HG03159 (cell line): ENCODE measurements around the gene TSHZ1.

Experiments used
- ATAC-seq: cut with Tn5 transposase; IDR thresholded peaks from one replicate; pipeline ENCODE4 v1.9.1; 2021; ENCODE audit warnings: mild to moderate bottlenecking, moderate library complexity; ENCODE audit not compliant: unreplicated experiment

Gene TSHZ1, protein sequence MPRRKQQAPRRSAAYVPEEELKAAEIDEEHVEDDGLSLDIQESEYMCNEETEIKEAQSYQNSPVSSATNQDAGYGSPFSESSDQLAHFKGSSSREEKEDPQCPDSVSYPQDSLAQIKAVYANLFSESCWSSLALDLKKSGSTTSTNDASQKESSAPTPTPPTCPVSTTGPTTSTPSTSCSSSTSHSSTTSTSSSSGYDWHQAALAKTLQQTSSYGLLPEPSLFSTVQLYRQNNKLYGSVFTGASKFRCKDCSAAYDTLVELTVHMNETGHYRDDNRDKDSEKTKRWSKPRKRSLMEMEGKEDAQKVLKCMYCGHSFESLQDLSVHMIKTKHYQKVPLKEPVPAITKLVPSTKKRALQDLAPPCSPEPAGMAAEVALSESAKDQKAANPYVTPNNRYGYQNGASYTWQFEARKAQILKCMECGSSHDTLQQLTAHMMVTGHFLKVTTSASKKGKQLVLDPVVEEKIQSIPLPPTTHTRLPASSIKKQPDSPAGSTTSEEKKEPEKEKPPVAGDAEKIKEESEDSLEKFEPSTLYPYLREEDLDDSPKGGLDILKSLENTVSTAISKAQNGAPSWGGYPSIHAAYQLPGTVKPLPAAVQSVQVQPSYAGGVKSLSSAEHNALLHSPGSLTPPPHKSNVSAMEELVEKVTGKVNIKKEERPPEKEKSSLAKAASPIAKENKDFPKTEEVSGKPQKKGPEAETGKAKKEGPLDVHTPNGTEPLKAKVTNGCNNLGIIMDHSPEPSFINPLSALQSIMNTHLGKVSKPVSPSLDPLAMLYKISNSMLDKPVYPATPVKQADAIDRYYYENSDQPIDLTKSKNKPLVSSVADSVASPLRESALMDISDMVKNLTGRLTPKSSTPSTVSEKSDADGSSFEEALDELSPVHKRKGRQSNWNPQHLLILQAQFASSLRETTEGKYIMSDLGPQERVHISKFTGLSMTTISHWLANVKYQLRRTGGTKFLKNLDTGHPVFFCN (N-terminal part only)

DNA sequence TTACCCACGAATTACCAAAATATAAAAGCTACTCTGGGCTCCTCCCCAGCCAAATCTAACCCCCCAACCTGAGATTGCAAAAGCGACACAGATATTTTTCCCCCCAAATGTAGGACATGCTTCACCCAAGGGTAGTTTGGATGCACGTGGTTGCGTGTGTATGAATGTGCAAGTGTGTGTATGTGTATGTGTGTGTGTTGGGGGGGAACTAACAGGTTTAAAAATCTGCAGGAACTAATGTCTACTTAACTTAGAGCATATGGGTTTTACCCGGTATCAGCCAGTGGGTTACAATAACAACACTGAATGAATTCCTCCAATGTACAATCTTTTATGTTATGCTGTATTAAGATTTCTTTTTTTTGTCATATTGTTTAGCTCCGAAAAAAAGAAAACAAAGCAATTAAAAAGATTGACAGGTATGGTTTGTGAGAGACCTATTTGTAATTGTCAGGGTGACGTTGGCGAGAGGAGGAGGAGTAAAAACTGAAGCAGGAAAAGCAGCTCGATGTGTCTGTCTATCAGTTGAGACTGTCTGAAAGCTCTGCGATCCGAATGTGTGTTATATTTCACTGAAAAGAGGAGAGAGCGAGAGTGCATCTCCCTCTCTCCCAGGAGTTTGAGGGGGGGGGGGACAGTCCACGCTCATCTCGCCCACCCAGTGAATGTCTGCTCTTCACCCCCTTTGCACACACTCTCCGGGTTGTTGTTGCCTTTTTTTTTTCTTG is at the start of gene TSHZ1:
Gene TSHZ1, plus strand, starts transcription at position 524 of the 728 bp plus-strand sequence. CDS start 1,080 bp downstream, outside the sequence.
- peak; percentile 42 for ATAC-seq

DNA sequence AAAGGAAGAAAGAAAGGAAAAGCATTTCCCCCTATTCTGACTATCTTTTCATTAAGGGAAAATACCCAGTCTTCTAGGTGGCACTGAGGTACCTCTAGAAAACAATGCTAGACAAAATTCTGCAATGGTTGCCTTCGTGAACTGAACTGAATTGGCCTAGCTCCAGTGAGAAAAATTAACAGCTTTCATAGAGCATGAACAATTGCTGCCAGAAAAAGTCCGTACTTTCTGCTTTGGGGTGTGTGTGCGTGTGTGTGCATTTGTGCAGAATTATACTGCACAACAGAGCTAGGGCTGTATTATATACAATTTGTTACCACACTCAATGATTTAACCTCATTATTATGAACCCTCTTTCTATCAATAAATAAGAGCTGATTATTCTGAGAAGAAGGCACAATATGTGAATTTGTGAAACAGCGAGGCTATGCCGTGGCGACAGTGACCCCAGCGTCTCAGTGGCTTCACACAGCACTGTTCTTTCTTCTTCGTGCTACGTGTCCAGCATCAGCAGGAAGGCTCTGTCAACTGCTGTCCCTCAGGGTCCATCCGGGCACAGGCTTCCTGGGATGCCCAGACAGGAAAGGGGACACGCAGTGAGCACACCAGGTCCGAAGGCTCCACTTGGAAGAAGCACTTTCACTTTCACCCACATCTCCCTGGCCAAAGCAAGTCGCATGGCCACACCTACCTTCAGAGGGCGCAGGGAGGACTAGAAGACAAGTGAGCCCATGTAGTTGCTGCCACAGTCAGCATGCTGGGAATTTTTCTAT is 49.2 kb upstream of the TSHZ1 start:
- peak; percentile 61 for ATAC-seq

DNA sequence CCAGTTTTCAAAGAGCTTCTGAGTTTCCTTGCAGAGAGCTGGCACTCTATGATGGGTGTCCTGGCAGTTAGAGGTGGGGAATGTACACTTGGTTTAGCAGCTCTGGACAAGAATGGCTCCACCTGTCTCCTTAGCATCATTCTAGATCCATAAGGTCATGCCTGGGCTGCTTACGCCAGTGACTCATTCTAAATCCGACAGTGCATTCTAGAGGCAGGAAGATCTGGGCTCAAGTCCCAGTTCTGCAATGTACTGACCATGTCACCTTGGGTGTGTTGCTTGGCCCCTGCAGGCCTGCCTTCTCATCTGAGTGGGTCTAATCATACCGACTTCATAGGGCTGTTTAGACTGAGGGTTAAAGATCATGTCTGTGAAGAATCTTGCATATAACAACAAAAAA is 48.1 kb upstream of the TSHZ1 start:
- no peak for ATAC-seq

DNA sequence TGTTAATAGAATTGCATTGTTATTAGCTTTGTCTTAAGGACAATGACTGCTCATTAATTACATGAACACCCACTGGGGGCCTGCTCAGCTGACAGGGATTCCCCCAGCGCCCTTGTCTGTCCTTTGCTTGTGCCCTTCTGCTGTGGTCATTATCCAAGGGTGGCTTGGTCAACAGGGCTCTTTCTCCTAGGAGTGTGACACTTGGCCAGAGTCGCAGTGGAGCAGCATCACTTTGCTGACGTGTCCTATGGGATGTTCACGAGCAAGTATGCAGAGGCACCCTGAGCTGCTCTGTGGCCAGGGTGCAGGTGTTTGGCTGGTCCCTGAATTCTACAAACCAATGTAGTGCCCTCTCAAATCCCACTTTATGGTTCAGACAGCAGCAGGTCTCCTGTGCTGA is 47.6 kb upstream of the TSHZ1 start:
- ATAC-seq = no peak

DNA sequence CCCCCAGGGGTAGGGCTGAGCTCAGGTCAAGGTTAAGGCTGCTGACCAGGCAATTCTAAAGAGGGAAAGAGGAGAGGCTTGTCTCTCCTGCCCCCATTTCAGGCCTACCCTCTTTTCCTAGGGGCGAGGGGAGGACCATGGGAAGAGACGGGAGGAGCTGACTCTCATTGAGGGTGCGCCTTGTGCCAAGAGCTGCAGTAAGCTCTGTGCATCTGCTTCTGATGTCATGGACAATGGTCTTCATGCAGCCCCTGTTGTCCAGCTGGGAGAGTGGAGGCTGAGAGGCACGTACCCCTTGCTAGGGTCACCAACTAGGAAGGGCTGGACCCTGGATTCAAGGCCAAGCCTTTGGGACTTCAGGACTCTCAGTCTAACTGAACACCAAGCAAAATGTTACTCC is 46.9 kb upstream of the TSHZ1 start:
- ATAC-seq = no peak

DNA sequence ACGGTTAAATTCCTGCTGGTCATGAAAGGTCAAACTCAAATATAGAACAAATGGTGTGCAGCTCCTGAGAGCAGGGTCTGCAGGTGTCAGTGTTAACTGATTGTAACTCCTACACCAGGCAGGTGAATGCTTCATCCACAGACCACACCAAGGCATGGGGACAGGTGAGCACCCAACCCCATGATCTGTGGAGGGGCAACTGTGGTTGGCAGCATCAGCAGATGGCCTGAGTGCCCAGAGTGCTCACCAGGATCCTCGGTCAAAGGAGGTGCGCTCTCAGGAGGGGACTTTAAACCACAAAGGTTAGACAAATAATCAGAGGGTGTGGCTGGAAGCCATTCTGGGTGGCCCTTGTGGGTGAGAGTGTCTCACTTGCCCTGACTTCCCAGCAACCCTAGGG is 46.1 kb upstream of the TSHZ1 start:
- ATAC-seq = no peak

DNA sequence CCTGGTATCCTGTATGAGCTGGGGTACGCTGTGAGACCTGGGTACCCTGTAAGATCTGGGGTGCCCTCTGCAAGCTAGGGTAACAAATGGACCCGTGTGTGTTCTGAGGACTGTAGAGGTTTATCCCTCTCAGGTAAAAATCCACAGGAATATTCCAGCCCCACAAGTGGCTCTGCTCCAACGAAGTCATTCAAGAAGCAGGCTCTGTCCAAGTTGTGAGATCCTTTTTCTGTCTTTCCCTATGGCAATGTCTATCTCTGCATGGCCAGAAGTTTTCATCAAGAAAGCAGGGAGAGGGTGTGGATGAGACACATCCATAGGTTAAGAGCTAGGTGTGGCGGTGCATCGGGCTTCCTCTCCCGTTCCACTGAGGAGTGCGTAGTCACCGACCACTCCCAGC is 44.7 kb upstream of the TSHZ1 start:
- no peak for ATAC-seq

DNA sequence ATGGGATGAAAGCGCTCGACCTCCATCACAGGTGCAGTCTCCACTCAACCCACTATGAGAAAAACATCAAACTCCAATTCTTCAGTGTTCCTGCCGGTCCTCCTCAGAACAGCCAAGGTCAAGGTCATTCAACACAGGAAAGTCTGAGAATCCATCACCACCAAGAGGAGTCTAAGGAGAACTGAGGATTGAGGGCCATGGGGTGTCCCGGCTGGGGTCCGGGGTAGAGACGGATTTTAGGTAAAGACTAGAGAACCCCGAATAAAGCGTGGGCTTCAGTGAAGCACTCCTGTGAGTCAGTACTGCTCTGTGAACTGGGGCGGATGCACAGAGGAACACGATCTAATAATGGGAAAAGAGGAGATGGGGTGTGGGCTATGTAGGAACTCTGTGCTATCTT is 43.5 kb upstream of the TSHZ1 start:
- no peak for ATAC-seq

DNA sequence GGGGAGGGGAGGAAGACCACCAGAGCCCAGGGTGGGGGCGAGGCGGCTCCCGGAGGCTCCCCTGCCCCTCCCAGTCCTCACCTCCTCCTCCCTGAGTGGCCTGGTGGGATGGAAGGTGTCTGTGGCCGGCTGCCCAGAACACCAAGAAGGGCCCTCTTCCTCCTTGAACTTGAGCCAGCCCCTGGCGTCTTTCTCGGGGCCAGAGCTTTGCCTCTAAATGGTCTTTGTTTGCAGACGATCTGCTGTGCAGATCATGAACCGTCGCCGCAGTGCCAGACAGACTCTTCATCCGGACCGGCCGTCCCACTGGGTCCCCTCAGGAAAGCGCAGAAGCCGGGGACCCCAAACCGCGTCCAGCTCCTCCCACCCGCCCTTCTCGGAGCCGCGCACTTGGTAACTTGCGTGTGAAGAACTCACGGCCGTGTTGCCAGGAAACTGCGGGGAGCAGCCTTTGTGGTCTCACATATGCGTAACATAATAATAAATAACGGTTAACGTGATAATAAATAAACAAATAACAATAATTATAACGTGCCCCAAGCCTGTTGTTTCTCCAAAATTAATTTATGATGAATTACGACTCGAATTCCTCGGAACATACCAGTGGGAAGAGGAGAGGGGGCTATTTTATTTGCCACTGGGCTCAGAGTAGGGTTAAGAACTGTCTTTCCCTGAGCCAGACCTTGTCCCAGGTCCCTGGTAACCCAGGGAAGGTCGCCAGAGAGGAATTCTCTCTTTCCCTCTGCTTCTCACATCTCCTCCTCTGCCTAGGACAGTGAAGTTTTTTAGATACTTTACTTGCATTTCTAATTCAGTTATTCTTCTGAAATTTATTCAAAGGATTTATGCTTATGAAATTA is 42.6 kb upstream of the TSHZ1 start:
- no peak for ATAC-seq

DNA sequence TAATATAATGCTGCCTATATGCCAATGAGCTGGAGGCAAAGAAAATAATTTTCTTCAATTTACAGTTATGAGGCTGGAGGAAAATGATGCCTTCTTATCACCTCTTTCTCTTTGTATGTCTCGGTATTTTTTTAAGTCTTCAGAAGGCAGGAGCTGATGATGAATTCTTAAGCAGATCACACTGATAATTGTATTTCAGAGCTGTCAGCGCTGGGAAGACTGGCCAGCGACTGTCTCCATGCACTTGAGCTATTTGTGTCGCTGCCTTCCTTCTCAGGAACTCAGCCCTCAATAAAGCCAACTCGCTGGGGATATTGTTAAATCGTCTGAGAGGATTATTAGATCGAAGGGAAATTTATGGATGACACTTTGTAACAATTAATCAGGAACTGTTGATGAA is 42.0 kb upstream of the TSHZ1 start:
- no peak for ATAC-seq

DNA sequence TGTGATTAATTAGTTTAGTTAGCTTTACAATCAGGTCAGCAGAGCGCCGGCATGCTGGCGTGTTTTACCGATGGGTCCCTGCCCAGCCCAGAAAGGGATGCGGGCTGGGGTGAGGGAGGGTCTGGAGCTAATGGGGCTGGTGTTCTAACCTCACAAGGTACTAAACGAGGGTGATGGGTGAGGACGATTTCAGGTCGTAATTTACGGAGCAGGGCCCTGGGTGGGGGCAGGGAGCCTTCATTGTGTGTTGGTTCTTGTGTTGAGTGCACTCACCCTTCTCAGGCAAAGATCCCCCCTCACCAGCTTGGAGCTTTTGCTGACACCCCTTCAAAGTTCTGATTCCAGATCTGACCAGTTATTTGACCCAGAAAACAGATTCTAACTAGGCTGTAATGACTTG is 41.2 kb upstream of the TSHZ1 start:
- ATAC-seq = no peak

DNA sequence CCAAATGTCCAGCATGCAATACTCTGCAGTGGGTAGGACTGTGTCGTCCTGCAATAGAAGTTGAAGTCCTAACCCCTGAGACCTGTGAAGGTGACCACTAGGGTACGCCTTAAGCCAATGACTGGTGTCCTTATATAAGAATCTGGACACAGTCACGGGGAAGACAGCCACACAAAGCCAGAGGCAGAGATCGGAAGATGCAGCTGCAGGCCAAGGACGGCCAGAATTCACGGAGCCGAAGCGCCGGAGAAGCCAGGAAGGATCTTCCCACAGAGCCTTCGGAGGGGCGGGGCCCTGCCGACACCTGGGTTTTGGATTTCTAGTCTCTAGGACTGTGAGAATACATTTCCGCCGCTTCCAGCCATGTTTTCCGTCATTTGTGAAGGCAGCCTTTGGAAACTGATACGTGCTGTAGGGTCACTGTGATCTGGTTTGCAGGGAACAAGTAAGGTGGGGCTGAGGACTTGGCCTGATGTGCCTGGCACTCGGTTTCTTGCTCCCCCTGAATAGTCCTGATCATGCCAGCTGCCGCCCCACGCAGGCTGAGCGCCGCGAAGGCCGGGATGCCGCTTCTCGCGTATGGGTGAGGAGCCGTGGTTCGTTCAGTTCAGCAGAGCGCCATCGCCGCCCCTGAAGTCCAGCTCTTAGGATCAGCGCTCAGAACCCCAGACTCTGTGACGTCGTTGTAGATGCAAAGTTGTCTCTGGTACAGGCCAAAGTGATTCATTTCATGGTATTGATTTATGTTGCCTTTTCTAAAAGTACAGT is 40.4 kb upstream of the TSHZ1 start:
- ATAC-seq = no peak

DNA sequence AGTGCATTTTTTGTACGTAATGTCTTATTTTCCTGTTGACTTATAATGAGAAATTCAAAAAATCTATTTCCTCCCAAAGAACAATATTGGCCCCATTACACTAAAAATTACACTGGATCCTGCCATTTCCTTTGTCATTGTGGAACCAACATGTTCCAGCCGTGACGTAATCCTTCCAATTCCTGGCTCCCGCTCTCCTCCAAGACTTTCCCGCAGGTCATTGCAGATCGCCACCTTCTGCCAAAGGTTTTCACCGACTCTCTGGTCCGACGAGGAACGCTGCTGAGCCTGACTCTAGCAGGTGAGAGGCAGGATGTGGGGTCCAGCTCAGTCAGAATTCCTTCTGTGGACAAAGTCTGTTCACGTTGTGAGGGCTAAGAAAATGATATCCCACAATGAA is 39.7 kb upstream of the TSHZ1 start:
- no peak for ATAC-seq

DNA sequence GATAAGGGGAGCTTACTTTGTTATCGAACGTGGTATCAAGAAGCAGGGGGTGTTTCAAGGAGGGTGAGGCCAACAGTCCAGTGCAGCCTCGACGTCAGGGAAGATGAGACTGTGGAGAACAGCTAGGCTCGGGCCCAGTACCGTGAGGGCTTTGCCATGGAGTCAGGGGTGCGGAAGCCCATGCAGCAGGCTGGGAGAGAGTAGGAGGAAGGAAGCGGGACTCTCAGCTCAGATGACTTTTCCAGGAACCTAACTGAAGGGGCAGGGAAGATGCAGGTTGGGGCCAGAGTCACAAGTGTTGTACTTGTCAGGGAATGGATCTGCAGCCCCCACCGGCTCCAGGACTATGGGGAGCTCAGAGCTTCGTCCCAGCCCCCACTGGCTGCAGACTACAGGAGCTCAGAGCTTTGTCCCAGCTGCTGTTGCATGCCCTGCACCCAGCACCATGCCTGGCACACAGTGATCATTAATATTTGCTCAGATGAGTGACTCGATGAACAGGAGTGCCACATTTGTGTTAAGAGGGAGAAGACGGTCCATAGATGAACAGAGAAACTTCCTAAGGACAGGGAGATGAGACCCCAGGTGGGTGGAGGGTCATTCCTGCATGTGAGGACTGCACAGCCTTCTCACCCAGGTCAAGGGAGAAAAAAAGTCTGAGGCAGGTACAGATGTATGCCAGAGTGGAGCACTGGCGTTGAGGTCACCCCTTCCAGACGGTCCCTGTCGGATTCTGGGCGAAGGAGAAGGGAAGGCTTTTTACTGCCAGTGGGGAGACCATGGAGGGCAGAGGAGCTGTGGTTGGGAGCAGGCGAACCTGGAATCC is 38.1 kb upstream of the TSHZ1 start:
- ATAC-seq = peak; percentile 18

DNA sequence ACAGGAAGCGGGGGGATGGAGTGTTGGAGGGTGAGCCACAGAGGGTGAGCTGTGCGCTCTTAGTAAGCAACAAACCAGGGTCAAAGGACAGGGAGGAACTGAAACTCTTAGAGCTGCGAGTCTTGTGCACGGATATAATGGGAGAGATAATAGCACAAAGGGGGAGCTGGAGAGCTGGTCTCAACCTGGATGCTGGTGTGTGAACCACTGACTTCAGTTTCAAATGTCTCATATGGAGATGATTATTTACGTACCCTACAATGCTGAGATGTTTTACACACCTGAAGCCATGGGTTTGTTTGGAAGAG is 37.5 kb upstream of the TSHZ1 start:
- ATAC-seq = peak; percentile 99

DNA sequence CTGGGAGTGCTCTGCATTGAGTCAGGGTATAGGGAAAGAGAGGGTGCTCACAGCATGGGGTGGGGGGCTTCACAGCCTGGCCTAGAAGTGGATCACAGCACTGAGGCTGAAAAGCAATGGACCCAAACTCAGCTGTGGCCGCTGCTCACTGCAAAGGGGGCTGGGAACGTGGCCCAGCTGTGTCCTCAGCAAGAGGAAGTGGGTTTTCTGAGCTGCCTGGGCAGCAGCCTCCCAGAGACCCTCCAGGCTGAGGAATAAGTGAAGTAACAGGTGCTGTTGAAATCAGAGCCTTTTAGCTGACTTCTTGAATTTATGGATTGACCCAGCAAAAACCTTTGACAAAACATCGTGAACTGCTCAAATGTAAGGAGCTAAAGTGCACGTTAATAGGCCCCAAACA is 36.9 kb upstream of the TSHZ1 start:
- no peak for ATAC-seq

DNA sequence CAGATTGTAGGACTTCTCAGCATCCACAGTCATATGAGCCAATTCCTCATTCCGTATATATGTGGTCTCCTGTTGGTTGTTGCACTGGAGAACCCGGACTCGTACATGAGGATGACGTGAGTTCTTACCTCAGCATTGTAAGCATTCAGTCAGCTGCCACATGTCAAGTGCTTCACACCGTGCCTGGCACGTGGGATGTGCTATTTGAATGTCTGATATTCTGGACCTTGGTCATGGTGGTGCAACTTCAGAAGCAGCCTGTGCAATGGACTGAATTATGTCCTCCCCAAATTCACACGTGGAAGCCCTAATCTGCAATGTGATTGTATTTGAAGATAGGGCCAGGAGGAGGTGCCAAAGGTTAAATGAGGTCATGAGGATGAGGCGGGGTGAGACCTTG is 33.7 kb upstream of the TSHZ1 start:
- no peak for ATAC-seq

DNA sequence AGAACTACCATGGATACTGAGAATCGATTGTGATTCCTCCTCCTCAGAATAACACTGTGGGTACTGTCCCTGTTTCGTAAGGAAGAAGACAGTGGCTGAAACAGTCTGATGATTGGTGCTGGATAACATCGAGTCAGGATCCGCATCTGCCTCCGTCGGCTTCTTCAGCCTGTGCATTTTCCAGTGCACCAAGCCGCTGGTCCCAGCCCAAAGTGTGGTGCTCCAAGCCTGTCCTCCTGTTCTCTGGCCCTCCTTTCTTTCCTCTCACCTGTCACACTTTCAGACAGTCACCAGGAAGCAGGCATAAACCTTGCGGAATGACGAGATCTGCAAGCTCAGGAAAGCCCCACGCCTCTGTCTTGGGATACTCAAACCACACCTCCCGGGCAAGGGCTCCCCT is 32.2 kb upstream of the TSHZ1 start:
- no peak for ATAC-seq
